ENCODE measurements around the gene TPST1. TPM values are rescaled to one million over a fixed set of nuclear protein-coding genes. Genes with fewer than 3 reads are reported as not detected.
"Not testable (repeated sequence)": the region's sequence is repeated elsewhere in the genome, so short reads cannot be mapped to it uniquely, and the experiment has no call there.

TPST1 gene
- total RNA-seq, 1 experiment from 2014 or later: 29.0 TPM

GRCh38 chr7:66173856-66174255, 31.3 kb upstream of the TPST1 start:
- Histone ChIP-seq H3K27me3 (ENCODE audit: control insufficient read depth, insufficient read depth, low read length) (no peaks in the 10 kb centered on the region), H3K4me3 (ENCODE audit: low read depth in 2 of 2, low read length in 2 of 2) (no peak overlapping the region), H3K36me3 (ENCODE audit: control insufficient read depth, insufficient read depth, low read length) (no peaks in the 10 kb centered on the region), H3K27ac (ENCODE audit: low read length) (no peak overlapping the region), H3K9me3 (ENCODE audit: control insufficient read depth, insufficient read depth, low read depth, low read length) (no peaks in the 10 kb centered on the region), H3K4me1 (ENCODE audit: control insufficient read depth, insufficient read depth, low read length) (no peaks in the 10 kb centered on the region)
- no TSS peak for BruUV-seq (replicated peaks)
- TF ChIP-seq SIN3A (IDR thresholded peaks at IDR 0.05; ENCODE audit: borderline replicate concordance, insufficient read depth, low read depth, low read length) (no peak), POLR2AphosphoS5 (IDR thresholded peaks at IDR 0.05; ENCODE audit: low read depth, low read length) (no peak), TCF7L2 (IDR thresholded peaks at IDR 0.05; ENCODE audit: low read depth, low read length) (no peak)
- no peak for ATAC-seq
- no peak for DNase-seq (ENCODE audit: low read depth, low spot score)
- in situ Hi-C loops (cut with HindIII; ENCODE audit: low pct_unique_long_range_greater_than_20kb, low sequenced_read_pairs): no loop called here
- CTCF ChIA-PET: no interaction called here
- intact Hi-C loops (cut with micrococcal nuclease; ENCODE audit: unreplicated experiment): no loop called here
- POLR2A ChIA-PET: no interaction called here

DNA sequence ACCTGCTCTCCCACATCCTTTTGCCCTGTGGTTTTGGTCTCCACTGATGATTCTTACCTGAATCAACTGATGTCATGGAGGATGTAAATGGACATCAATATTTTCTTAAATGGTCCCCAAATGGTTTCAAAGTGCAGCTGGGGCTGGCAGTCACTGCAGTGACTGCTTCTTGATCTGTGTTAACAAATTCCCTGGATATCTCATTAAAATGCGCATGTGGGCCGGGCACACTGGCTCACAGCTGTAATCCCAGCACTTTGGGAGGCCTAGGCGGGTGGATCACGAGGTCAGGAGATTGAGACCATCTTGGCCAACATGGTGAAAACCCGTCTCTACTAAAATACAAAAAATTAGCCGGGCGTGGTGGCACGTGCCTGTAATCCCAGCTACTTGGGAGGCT, 30.1 kb upstream of the TPST1 start:
- H3K4me3 ChIP-seq (ENCODE audit: low read depth in 2 of 2, low read length in 2 of 2); DNase-seq (ENCODE audit: low read depth, low spot score); H3K27ac ChIP-seq (ENCODE audit: low read length); BruUV-seq (replicated peaks); H3K4me1 ChIP-seq (ENCODE audit: control insufficient read depth, insufficient read depth, low read length); H3K27me3 ChIP-seq (ENCODE audit: control insufficient read depth, insufficient read depth, low read length); H3K9me3 ChIP-seq (ENCODE audit: control insufficient read depth, insufficient read depth, low read depth, low read length); in situ Hi-C loops (cut with HindIII; ENCODE audit: low pct_unique_long_range_greater_than_20kb, low sequenced_read_pairs); intact Hi-C loops (cut with micrococcal nuclease; ENCODE audit: unreplicated experiment); ATAC-seq; H3K36me3 ChIP-seq (ENCODE audit: control insufficient read depth, insufficient read depth, low read length); CTCF ChIA-PET: not testable (repeated sequence)
- POLR2A ChIA-PET: interaction anchor here (0.6 kb wide), 1 partner anchor 146 kb away, joined by 9 read pairs; no protein-coding TSS in a partner anchor

- no TSS peak for BruUV-seq (replicated peaks)
- Histone ChIP-seq H3K9me3 (ENCODE audit: control insufficient read depth, insufficient read depth, low read depth, low read length) (no peaks in the 10 kb centered on the region), H3K27ac (ENCODE audit: low read length) (no peak overlapping the region), H3K36me3 (ENCODE audit: control insufficient read depth, insufficient read depth, low read length) (no peaks in the 10 kb centered on the region), H3K4me1 (ENCODE audit: control insufficient read depth, insufficient read depth, low read length) (no peaks in the 10 kb centered on the region), H3K27me3 (ENCODE audit: control insufficient read depth, insufficient read depth, low read length) (no peaks in the 10 kb centered on the region), H3K4me3 (ENCODE audit: low read depth in 2 of 2, low read length in 2 of 2) (no peak overlapping the region)
- TF ChIP-seq TCF7L2 (IDR thresholded peaks at IDR 0.05; ENCODE audit: low read depth, low read length) (no peak), SIN3A (IDR thresholded peaks at IDR 0.05; ENCODE audit: borderline replicate concordance, insufficient read depth, low read depth, low read length) (no peak), POLR2AphosphoS5 (IDR thresholded peaks at IDR 0.05; ENCODE audit: low read depth, low read length) (no peak), REST (IDR thresholded peaks at IDR 0.05; ENCODE audit: insufficient read depth in 1 of 2, low read depth in 2 of 2, low read length in 1 of 2) (no peak)
- TF ChIP-seq, protein P1, sequence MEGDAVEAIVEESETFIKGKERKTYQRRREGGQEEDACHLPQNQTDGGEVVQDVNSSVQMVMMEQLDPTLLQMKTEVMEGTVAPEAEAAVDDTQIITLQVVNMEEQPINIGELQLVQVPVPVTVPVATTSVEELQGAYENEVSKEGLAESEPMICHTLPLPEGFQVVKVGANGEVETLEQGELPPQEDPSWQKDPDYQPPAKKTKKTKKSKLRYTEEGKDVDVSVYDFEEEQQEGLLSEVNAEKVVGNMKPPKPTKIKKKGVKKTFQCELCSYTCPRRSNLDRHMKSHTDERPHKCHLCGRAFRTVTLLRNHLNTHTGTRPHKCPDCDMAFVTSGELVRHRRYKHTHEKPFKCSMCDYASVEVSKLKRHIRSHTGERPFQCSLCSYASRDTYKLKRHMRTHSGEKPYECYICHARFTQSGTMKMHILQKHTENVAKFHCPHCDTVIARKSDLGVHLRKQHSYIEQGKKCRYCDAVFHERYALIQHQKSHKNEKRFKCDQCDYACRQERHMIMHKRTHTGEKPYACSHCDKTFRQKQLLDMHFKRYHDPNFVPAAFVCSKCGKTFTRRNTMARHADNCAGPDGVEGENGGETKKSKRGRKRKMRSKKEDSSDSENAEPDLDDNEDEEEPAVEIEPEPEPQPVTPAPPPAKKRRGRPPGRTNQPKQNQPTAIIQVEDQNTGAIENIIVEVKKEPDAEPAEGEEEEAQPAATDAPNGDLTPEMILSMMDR (IDR thresholded peaks at IDR 0.05): no peak
- CTCF ChIA-PET: interaction anchor here (0.6 kb wide), 1 partner anchor 125 kb away, joined by 3 read pairs; no protein-coding TSS in a partner anchor
- no peak for ATAC-seq
- in situ Hi-C loops (cut with HindIII; ENCODE audit: low pct_unique_long_range_greater_than_20kb, low sequenced_read_pairs): no loop called here
- intact Hi-C loops (cut with micrococcal nuclease; ENCODE audit: unreplicated experiment): no loop called here
- no peak for DNase-seq (ENCODE audit: low read depth, low spot score)
- POLR2A ChIA-PET: interaction anchor here (0.7 kb wide), 1 partner anchor 17 kb away, joined by 7 read pairs; no protein-coding TSS in a partner anchor
Measured at GRCh38 chr7:66176914-66177313, 28.2 kb upstream of the TPST1 start.
